HFFc6 (cell line): ENCODE measurements around the gene ZBTB26. TPM values are rescaled to one million over a fixed set of nuclear protein-coding genes. Genes with fewer than 3 reads are reported as not detected.

Source experiments
- DNase-seq: peaks from one replicate; pipeline ENCODE4 v3.0.0-alpha.2; 2018
- H3K27ac Mint-ChIP-seq: 2 replicates; pipeline ENCODE4 v1.8.0; 2020; ENCODE audit warnings: mild to moderate bottlenecking, mixed read lengths
- H3K27me3 Mint-ChIP-seq: 2 replicates; pipeline ENCODE4 v1.8.0; 2021; ENCODE audit warnings: mild to moderate bottlenecking, moderate library complexity, mixed read lengths; ENCODE audit not compliant: insufficient read depth
- H3K36me3 Mint-ChIP-seq: 2 replicates; pipeline ENCODE4 v1.8.0; 2021; ENCODE audit warnings: low read depth, mixed read lengths
- H3K4me1 Mint-ChIP-seq: 2 replicates; pipeline ENCODE4 v1.8.0; 2020; ENCODE audit warnings: low read depth, mixed read lengths
- H3K4me3 Mint-ChIP-seq: 2 replicates; pipeline ENCODE4 v1.8.0; 2020; ENCODE audit warnings: mild to moderate bottlenecking, moderate library complexity, mixed read lengths
- H3K9me3 Mint-ChIP-seq: 2 replicates; pipeline ENCODE4 v1.8.0; 2020; ENCODE audit warnings: mild to moderate bottlenecking, mixed read lengths
- total RNA-seq, 6 experiments: library from RNA; stranded (reverse); fragmentation: NEBNext Ultra II Directional; extraction: Animal tissue kit (Norgen Biotek cat#: 25700); gene quantifications; 2 replicates in 1 of 6; 3 replicates in 5 of 6; pipeline ENCODE4 v1.2.3, GENCODE V29; 2021
- TF ChIP-seq, protein P1 (sequence below): fragments of 200-600 bp; sonication (generic); IDR thresholded peaks from 2 replicates; pipeline ENCODE4 v1.5.0; 2021; ENCODE audit warnings: antibody characterized with exemption, mild to moderate bottlenecking

Gene ZBTB26
- total RNA-seq, 6 experiments from 2014 or later, result 4.1 to 5.6 (median 4.6) TPM

DNA sequence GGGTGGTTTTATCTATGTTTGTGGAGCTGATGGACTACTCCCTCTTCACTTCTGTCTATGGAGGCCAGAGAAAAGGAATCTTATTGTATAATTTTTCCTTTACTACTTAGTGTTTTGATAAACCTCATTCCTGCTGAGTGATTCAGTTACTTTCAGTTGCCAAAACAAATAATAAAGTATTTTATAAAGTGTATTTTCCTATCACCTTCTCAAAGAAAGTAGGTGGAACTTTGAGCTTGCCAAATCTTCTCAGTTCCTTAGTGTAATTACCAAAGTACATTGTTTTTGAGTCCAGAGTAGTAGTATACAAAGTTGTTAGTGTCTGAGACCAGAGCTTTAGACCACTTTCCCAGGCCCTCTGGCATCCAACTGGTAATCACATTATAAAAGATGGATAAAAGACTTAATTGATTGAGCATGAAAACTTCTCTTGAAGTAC, 23.0 kb upstream of the ZBTB26 start:
- no peaks in the 10 kb centered on the region for H3K36me3 Mint-ChIP-seq
- no peak overlapping the region for H3K4me3 Mint-ChIP-seq
- TF ChIP-seq, protein P1, sequence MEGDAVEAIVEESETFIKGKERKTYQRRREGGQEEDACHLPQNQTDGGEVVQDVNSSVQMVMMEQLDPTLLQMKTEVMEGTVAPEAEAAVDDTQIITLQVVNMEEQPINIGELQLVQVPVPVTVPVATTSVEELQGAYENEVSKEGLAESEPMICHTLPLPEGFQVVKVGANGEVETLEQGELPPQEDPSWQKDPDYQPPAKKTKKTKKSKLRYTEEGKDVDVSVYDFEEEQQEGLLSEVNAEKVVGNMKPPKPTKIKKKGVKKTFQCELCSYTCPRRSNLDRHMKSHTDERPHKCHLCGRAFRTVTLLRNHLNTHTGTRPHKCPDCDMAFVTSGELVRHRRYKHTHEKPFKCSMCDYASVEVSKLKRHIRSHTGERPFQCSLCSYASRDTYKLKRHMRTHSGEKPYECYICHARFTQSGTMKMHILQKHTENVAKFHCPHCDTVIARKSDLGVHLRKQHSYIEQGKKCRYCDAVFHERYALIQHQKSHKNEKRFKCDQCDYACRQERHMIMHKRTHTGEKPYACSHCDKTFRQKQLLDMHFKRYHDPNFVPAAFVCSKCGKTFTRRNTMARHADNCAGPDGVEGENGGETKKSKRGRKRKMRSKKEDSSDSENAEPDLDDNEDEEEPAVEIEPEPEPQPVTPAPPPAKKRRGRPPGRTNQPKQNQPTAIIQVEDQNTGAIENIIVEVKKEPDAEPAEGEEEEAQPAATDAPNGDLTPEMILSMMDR, result no peak
- peak; percentile 42 for DNase-seq
- H3K27ac Mint-ChIP-seq, result peak overlapping the region; percentile 42; the same call in 1 of the 2 replicates
- no peaks in the 10 kb centered on the region for H3K9me3 Mint-ChIP-seq
- H3K4me1 Mint-ChIP-seq, result peaks cover 41% of the 10 kb centered on the region
- H3K27me3 Mint-ChIP-seq, result peaks cover 2% of the 10 kb centered on the region; the same call in 1 of the 2 replicates

DNA sequence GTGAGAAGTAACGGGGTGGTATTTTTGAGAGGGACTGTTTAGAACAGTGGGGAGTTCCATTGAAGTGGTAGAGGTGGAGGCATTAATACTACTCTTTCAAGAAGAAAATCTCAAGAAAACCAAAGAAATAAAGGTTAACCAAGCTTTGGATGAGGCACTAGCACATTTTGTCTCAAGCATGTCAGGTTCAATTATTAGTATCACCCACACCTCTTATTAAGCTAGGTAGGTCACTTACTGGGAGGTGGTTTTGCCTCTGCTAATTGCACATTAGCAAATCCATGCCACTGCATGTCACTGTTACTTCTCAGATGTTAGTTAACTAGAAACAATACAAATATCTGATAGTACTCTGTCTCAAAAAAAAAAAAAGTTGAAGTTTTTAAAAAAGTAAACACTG, 19.7 kb upstream of the ZBTB26 start:
- DNase-seq, result no peak
- no peak overlapping the region for H3K27ac Mint-ChIP-seq
- H3K36me3 Mint-ChIP-seq, result peaks cover 3% of the 10 kb centered on the region; the same call in 1 of the 2 replicates
- H3K4me3 Mint-ChIP-seq, result no peak overlapping the region
- H3K4me1 Mint-ChIP-seq, result peaks cover 53% of the 10 kb centered on the region
- H3K9me3 Mint-ChIP-seq, result no peaks in the 10 kb centered on the region
- TF ChIP-seq, protein P1, result no peak
- peaks cover 2% of the 10 kb centered on the region; the same call in 1 of the 2 replicates for H3K27me3 Mint-ChIP-seq

DNA sequence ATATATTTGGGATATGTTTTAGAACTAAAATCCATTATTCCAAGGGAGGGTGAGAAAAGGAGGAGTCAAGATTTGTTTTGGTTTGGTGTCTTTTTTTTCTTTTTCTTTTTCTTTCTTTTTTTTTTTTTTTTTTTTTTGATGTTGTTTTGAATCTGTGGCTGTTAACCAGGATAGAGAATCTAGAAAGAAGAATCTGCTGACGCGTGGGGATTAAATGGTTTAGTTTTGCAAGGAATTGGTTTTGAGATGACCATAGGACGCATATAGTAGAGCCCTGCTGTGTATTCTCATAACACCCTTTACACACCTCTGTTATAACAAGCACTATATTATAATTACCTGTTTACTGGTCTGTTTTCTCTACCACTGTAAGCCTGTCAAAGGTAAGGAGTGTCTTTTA, 19.0 kb upstream of the ZBTB26 start:
- no peak for DNase-seq
- no peak overlapping the region for H3K4me3 Mint-ChIP-seq
- H3K36me3 Mint-ChIP-seq, result peaks cover 3% of the 10 kb centered on the region; the same call in 1 of the 2 replicates
- H3K4me1 Mint-ChIP-seq, result peaks cover 56% of the 10 kb centered on the region
- TF ChIP-seq, protein P1, result no peak
- no peaks in the 10 kb centered on the region for H3K9me3 Mint-ChIP-seq
- peaks cover 2% of the 10 kb centered on the region; the same call in 1 of the 2 replicates for H3K27me3 Mint-ChIP-seq
- no peak overlapping the region for H3K27ac Mint-ChIP-seq

DNA sequence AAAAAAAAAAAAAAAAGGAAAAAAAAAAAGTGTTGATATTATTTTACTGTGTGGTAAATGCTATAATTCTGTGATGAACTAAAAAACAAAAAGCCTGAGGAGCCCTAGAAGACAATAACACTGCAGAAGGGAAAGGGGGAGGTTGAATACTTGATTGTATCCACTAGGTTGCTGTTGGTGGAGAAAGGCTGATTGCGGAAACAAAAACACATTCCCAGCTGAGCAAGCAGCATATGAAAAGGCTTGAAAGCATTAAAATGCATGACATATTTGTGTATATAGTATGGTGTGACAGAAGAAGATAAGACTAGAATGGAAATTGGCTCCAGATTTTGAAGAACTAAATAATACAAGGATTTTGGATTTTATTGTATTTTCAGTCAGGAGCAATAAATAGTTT, 18.4 kb upstream of the ZBTB26 start:
- H3K36me3 Mint-ChIP-seq, result peaks cover 3% of the 10 kb centered on the region; the same call in 1 of the 2 replicates
- no peaks in the 10 kb centered on the region for H3K9me3 Mint-ChIP-seq
- no peak for DNase-seq
- H3K27me3 Mint-ChIP-seq, result peaks cover 2% of the 10 kb centered on the region; the same call in 1 of the 2 replicates
- no peak overlapping the region for H3K27ac Mint-ChIP-seq
- H3K4me1 Mint-ChIP-seq, result peaks cover 55% of the 10 kb centered on the region
- TF ChIP-seq, protein P1, result no peak
- no peak overlapping the region for H3K4me3 Mint-ChIP-seq

DNA sequence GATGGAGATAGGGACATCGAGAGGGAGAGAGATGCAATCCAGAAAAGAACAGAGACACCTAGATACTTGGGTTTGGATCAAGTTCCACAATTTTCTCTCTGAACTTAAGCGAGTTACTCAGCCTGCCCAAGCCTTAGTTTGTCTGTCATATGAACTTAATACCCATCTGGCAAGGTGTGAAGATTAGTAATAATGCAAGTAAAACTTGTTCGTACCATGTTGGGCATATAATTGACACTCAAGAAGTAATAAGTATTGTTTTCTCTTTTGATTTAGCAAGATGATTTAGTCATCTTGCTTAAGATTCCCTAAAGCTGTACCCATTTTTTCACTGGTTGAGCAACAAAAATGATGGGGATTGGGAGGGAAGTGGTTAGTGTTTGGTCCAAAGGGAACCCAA, 17.0 kb upstream of the ZBTB26 start:
- peaks cover 2% of the 10 kb centered on the region; the same call in 1 of the 2 replicates for H3K27me3 Mint-ChIP-seq
- no peak overlapping the region for H3K4me3 Mint-ChIP-seq
- H3K36me3 Mint-ChIP-seq, result peaks cover 3% of the 10 kb centered on the region; the same call in 1 of the 2 replicates
- H3K9me3 Mint-ChIP-seq, result no peaks in the 10 kb centered on the region
- TF ChIP-seq, protein P1, result no peak
- peaks cover 42% of the 10 kb centered on the region for H3K4me1 Mint-ChIP-seq
- no peak for DNase-seq
- H3K27ac Mint-ChIP-seq, result no peak overlapping the region
